HCT116 (cell line): ENCODE measurements around the gene SEC11C.

Experiments used
- CBX3 ChIP-seq: IDR thresholded peaks from 2 replicates; pipeline ENCODE4 v1.6.1; 2012; ENCODE audit warnings: low read depth
- CTCF ChIP-seq, 3 experiments: fragments of 200-600 bp in 1 of 3; sonication (generic) in 1 of 3; IDR thresholded peaks in 2 of 3; conservative IDR thresholded peaks in 1 of 3; 2 replicates each; pipeline ENCODE4 v1.5.1; 2012 to 2017; ENCODE audit warnings: low read depth in 2 of 3, low read length in 2 of 3, antibody characterized with exemption in 1 of 3, borderline replicate concordance in 1 of 3, control low read depth in 1 of 3, mild to moderate bottlenecking in 1 of 3, mixed read lengths in 1 of 3, mixed run types in 1 of 3, moderate library complexity in 1 of 3; ENCODE audit not compliant: insufficient read depth in 1 of 3
- EGR1 ChIP-seq: IDR thresholded peaks from 2 replicates; pipeline ENCODE4 v1.6.1; 2012; ENCODE audit warnings: low read depth
- EZH2 ChIP-seq: fragments of 200-600 bp; sonication (generic); IDR thresholded peaks from 2 replicates; pipeline ENCODE4 v1.6.1; 2017; ENCODE audit warnings: antibody characterized with exemption, mixed run types
- EZH2phosphoT487 ChIP-seq: fragments of 200-600 bp; IDR thresholded peaks from 2 replicates; pipeline ENCODE4 v1.6.1; 2018; ENCODE audit warnings: antibody characterized with exemption, borderline replicate concordance
- POLR2A ChIP-seq: IDR thresholded peaks from 2 replicates; pipeline ENCODE4 v1.7.0; 2011; ENCODE audit warnings: borderline replicate concordance; ENCODE audit not compliant: insufficient read depth, insufficient read length; ENCODE audit errors: extremely low read depth
- REST ChIP-seq: IDR thresholded peaks from 2 replicates; pipeline ENCODE4 v1.6.1; 2012; ENCODE audit warnings: low read depth
- TCF7L2 ChIP-seq: IDR thresholded peaks from 2 replicates; pipeline ENCODE4 v1.7.0; 2011; ENCODE audit warnings: borderline replicate concordance, inconsistent platforms; ENCODE audit not compliant: insufficient read depth, insufficient read length; ENCODE audit errors: extremely low read depth
- ZNF274 ChIP-seq: fragments of 200-500 bp; sonication (Bioruptor generic); IDR thresholded peaks from 2 replicates; pipeline ENCODE4 v1.6.1; 2014; ENCODE audit warnings: mild to moderate bottlenecking, low read depth, low read length, inconsistent platforms

- TF ChIP-seq CTCF (IDR thresholded peaks at IDR 0.05 in 2 of 3, conservative IDR thresholded peaks at IDR 0.05 in 1 of 3; ENCODE audit: borderline replicate concordance in 1 of 3, insufficient read depth in 1 of 3, low read depth in 2 of 3, low read length in 2 of 3) (no peak), ZNF274 (no peak), REST (no peak), EGR1 (no peak), CBX3 (no peak), TCF7L2 (no peak), POLR2A (no peak), EZH2 (no peak), EZH2phosphoT487 (no peak)
Observed at GRCh38 chr18:59159986-59160385, 20.3 kb downstream of the SEC11C start.
